ENCODE results near the gene AMBRA1. TPM values are rescaled to one million over a fixed set of nuclear protein-coding genes. Genes with fewer than 3 reads are reported as not detected.

Gene AMBRA1
- total and polyA plus RNA-seq, 12 donors, result 5.2 to 23.3 (median 16.0) TPM

DNA sequence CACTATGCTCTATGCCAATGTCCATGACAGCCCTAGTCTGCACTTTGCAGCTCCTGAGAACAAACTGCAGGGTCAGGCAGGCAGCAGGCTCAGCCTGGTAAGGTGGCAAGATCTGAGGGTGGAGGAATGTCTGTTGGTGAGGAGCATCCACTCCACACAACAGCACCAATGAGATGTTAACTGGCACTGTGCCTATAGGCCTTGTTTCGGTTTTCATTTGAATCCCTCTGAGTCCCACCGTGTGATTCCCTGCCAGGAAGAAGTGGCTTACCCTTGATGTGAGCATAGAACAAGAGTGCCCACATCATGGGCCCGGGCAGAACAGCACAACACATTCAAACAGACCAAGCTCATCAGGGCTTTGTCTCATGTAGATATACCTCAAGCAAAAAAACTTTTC, 158.1 kb downstream of the AMBRA1 start:
- Histone ChIP-seq H3K4me3 (no peak overlapping the region), H3K27ac (no peak overlapping the region), H3K36me3 (peaks cover 0 to 53% (median 11%) of the 10 kb centered on the region in 9 donors), H3K4me1 (peaks cover 0 to 41% (median 13%) of the 10 kb centered on the region in 9 donors), H3K27me3 (no peaks in the 10 kb centered on the region), H3K9me3 (no peaks in the 10 kb centered on the region)
- TF ChIP-seq, protein P1, sequence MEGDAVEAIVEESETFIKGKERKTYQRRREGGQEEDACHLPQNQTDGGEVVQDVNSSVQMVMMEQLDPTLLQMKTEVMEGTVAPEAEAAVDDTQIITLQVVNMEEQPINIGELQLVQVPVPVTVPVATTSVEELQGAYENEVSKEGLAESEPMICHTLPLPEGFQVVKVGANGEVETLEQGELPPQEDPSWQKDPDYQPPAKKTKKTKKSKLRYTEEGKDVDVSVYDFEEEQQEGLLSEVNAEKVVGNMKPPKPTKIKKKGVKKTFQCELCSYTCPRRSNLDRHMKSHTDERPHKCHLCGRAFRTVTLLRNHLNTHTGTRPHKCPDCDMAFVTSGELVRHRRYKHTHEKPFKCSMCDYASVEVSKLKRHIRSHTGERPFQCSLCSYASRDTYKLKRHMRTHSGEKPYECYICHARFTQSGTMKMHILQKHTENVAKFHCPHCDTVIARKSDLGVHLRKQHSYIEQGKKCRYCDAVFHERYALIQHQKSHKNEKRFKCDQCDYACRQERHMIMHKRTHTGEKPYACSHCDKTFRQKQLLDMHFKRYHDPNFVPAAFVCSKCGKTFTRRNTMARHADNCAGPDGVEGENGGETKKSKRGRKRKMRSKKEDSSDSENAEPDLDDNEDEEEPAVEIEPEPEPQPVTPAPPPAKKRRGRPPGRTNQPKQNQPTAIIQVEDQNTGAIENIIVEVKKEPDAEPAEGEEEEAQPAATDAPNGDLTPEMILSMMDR (IDR thresholded peaks at IDR 0.05), result no peak
- ATAC-seq (peak in 6 of 8 donors; percentile 41 to 62 (median 56)), DNase-seq (no peak)
- 38 to 42% methylated on average over 3 of the region's 3 CpGs for WGBS, 2 donors
- intact Hi-C loops (cut with DNase I), result loop anchor here in 1 of 10 donors (5.0 kb wide), 1 partner anchor 102 kb away; no protein-coding TSS in a partner anchor

DNA sequence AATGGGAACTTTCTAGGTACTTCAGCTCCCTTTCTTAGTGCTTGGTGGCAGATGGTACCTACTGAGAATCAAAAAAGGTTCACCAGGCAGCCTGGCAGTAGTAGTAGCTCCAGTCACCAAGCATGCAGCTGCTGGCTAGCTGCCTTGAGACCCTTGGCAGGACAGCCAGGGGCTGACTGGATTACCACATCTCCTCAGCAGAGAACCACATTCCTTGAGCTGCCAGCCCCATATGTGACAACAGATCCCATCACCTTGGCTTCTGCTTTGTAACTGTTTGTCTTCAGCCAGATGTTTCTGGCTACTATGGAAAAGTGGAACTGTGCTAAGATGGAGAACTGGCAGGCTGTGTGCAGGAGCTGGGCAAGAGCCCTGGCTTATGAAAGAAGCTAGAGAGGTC, 162.6 kb downstream of the AMBRA1 start:
- TF ChIP-seq, protein P1 (IDR thresholded peaks at IDR 0.05), result no peak
- Histone ChIP-seq H3K4me1 (peaks cover 0 to 20% (median 6%) of the 10 kb centered on the region in 9 donors), H3K36me3 (peaks cover 0 to 87% (median 19%) of the 10 kb centered on the region in 9 donors), H3K9me3 (no peaks in the 10 kb centered on the region), H3K4me3 (no peak overlapping the region), H3K27me3 (no peaks in the 10 kb centered on the region), H3K27ac (no peak overlapping the region)
- intact Hi-C loops (cut with DNase I), result no loop called here
- DNase-seq (no peak), ATAC-seq (peak in 2 of 8 donors; percentile 33 to 42)

DNA sequence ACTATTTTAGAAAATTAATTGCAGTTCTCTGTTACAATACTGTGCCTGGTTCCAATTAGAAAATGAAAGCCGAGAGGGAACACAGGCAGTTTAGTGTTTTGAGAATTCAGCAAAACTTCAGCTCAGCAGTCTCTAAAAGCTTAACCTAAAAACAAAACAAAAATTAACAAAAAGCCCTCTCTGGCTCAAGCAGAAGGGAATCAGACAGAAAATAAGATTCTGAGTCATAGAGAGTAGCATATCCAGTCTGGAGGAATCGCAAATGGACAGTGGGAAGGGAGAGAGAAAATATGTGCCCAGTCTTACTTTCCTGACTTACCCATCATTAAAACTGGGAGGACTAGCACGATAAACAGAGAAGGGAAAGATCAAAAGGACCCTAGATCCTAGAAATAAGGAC, 164.1 kb downstream of the AMBRA1 start:
- TF ChIP-seq, protein P1 (IDR thresholded peaks at IDR 0.05), result no peak
- Histone ChIP-seq H3K4me1 (peaks cover 0 to 5% (median 0%) of the 10 kb centered on the region in 9 donors), H3K27ac (no peak overlapping the region), H3K9me3 (no peaks in the 10 kb centered on the region), H3K4me3 (no peak overlapping the region), H3K36me3 (peaks cover 0 to 94% (median 19%) of the 10 kb centered on the region in 9 donors), H3K27me3 (no peaks in the 10 kb centered on the region)
- ATAC-seq, result no peak
- intact Hi-C loops (cut with DNase I), result no loop called here
- 94 to 96% methylated on average over 3 of the region's 3 CpGs for WGBS, 2 donors
- DNase-seq, result no peak

DNA sequence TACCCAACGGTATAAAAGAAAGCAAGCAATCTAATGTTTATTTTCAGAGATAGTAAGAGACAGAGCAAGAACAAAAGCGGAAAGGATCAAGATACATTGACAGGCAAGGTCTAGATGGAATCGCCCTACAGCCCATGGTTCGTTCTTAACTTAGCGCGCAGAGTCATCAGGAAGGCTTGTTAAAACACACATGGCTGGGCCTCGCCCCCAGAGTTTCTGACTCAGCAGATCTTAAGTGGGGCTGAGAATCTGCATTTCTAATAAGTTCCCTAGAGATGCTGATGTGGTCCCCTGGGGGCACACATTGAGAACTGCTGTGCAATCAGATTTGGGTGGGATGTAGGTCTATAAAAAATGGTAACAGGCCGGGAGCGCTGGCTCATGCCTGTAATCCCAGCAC, 166.5 kb downstream of the AMBRA1 start:
- ATAC-seq, result no peak
- 86 to 90% methylated on average over 9 of the region's 9 CpGs for WGBS, 2 donors
- H3K9me3 ChIP-seq, result no peaks in the 10 kb centered on the region
- H3K36me3 ChIP-seq, result peaks cover 0 to 84% (median 14%) of the 10 kb centered on the region in 9 donors
- H3K4me1 ChIP-seq, result peaks cover 0 to 5% (median 0%) of the 10 kb centered on the region in 9 donors
- no peak overlapping the region for H3K27ac ChIP-seq
- intact Hi-C loops (cut with DNase I), result no loop called here
- TF ChIP-seq, protein P1 (IDR thresholded peaks at IDR 0.05), result no peak
- H3K4me3 ChIP-seq, result no peak overlapping the region
- no peaks in the 10 kb centered on the region for H3K27me3 ChIP-seq
- no peak for DNase-seq
